Fibroblast of peridontal ligament (primary cell): ENCODE results near the gene TMEM267.
"Not testable (repeated sequence)": the region's sequence is repeated elsewhere in the genome, so short reads cannot be mapped to it uniquely, and the experiment has no call there.

Experiments
- DNase-seq: peaks from one replicate; pipeline ENCODE4 v3.0.0-alpha.2; 2010; ENCODE audit errors: extremely low read depth

TMEM267 gene

DNA sequence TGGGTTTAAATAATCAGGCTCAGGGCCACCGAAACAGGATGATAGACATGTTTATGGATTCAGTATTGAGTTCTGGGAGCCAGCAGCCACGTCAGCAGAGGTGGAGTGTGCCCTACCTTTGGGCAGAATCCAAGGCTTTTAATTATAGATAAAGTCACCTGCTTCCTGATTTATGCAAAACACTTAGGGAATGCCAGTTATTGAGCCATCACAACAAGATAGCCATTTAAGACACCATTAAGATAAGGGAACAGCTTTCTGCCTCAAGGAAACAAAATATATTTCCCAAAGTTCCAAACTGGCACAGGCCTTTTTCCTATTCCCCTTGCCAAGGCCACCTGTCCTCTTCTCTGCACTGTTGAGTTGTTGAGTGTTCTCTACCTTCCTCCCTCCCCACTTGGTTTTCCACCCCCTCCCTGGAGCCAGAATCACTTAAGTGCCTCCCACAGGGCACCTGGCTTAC, 73.8 kb downstream of the TMEM267 start:
- no peak for DNase-seq

DNA sequence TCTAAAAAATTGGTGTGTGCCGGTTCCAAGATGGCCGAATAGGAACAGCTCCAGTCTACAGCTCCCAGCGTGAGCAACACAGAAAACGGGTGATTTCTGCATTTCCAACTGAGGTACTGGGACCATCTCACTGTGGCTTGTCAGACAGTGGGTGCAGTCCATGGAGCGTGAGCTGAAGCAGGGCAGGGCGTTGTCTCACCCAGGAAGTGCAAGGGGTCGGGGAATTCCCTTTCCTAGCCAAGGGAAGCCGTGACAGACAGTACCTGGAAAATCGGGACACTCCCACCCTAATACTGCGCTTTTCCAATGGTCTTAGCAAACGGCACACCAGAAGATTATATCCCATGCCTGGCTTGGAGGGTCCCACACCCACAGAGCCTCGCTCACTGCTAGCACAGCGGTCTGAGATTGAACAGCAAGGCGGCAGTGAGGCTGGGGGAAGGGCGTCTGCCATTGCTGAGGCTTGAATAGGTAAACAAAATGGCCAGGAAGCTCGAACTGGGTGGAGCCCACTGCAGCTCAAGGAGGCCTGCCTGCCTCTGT, 81.1 kb downstream of the TMEM267 start:
- not testable (repeated sequence) for DNase-seq

DNA sequence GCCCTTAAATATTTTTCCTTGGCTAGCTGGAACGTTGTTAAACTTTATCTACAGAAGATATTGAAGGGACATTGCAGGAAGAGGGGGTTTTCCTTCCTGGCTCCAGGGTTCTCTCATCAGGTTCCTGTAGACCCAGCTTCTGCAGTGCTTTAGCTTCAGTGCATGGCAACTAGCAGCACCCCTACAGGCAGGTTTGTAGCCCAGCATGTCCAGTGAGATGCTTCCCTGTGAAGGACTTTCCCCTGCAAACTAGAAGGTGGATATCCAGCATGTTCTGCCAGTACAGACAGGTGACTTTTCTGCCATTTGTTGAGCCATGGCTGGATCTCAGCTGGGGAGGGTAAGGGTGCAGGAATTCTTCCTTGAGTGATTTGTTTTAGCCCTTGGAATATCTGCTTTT, 81.8 kb downstream of the TMEM267 start:
- DNase-seq, result no peak

DNA sequence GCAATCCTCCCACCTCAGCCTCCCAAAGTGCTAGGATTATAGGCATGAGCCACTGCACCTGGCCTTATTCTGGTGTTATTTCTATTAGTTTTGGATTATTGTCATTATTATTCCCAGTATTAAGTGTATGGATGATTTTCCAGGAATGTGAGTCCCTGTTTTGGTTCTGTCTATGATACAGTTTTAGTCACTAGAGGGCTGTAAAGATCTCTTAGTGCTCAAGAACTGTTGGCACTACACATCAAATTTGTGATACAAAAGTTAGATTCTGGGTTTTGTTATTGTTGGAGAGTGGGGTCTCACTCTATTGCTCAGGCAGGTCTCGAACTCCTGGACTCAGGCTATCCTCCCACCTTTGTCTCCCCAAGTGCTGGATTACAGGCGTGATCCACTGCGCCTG, 83.6 kb downstream of the TMEM267 start:
- peak; percentile 49 for DNase-seq

DNA sequence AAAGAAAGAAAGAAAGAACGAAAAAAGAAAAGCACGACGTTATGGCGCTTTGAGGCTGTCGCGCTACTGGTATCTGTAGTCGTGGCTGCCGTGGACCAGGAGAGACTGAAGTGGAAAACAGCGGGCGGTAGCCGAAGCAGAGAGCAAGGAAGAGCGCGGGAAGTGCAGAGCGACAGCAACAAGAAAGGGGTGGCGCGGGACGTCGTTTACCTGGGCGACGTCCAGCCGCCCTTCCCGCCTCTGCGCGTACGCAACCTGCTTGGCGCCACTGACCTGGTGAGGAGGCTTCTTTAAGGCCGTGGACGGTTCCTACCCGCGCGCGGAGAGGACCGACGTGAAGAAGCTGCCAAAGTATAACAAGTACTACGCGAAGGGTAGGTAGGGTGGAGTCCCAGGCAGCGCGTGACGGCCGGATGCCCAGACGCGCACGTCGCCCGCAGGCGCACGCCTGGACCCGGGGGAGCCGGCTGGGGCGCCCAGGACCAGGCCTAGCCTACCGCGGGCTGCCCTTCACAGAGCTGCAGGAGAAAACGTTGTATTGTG, 86.8 kb downstream of the TMEM267 start:
- DNase-seq, result peak; percentile 11
